ENCODE measurements around the gene CNTNAP2.

DNA sequence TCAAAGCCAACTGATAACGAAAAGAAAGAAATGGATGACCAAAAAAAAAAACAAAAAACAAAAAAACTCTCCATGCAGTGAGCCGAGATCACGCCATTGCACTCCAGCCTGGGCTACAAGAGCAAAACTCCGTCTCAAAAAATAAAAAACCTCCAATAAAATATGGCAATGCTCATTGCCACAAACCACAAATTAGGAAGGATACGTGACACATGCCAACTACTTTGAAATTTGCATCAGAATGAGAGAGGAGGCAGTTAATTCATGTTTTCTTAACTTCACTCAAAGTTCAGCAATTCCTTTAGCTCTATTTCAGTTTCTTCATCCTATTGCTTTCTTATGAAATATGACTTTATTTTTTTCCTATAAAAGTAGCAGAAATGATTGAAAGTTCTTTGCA lies 2075.9 kb downstream of the CNTNAP2 start:
- TF ChIP-seq ZNF274 (IDR thresholded peaks at IDR 0.05; ENCODE audit: low read depth, low read length) (no peak), YY1 (IDR thresholded peaks at IDR 0.05; ENCODE audit: insufficient read depth, insufficient read length) (no peak), SUZ12 (IDR thresholded peaks at IDR 0.05; ENCODE audit: extremely low read depth, insufficient read depth, insufficient read length) (no peak)
